AG04450 (cell line): ENCODE measurements around the gene ZBTB43. TPM values are rescaled to one million over a fixed set of nuclear protein-coding genes. Genes with fewer than 3 reads are reported as not detected.

Experiments
- CTCF ChIA-PET: fragments of 300-600, 350-600 bp; formaldehyde crosslinking; extraction: SDS; loops from one replicate; lab custom pipeline; 2022; ENCODE audit warnings: antibody characterized with exemption, inconsistent platforms; lab: Charles Lee
- POLR2A ChIA-PET: fragments of 350-600 bp; formaldehyde crosslinking; extraction: SDS; loops from one replicate; lab custom pipeline; 2021; ENCODE audit warnings: antibody characterized with exemption, inconsistent platforms; lab: Yijun Ruan, JAX
- DNase-seq: peaks from one replicate; pipeline ENCODE4 v3.0.0-alpha.2; 2011; ENCODE audit warnings: low read depth, low spot score
- H3K27ac ChIP-seq: one replicate; pipeline ENCODE4 v1.5.1; 2012; ENCODE audit warnings: low read depth, low read length, control low read depth
- H3K27me3 ChIP-seq: one replicate; pipeline ENCODE4 v1.6.0; 2012; ENCODE audit warnings: low read length; ENCODE audit not compliant: control insufficient read depth, insufficient read depth
- H3K4me3 ChIP-seq: 2 replicates; pipeline ENCODE4 v1.5.1; 2011; ENCODE audit warnings: mild to moderate bottlenecking, low read depth, low read length, control low read depth
- H3K9me3 ChIP-seq: 2 replicates; pipeline ENCODE4 v1.5.1; 2012; ENCODE audit warnings: low read length; ENCODE audit not compliant: control insufficient read depth, insufficient read depth
- polyA plus RNA-seq: library from polyadenylated mRNA; depleted of rRNA; stranded (reverse); fragments of >200 nt; gene quantifications from 2 replicates; pipeline ENCODE4 v1.2.3, GENCODE V29; 2011
- TF ChIP-seq, protein P1 (sequence below): IDR thresholded peaks from 2 replicates; pipeline ENCODE4 v1.5.1; 2011; ENCODE audit warnings: low read depth, low read length, control low read depth, inconsistent platforms

ZBTB43 gene
- polyA plus RNA-seq, 1 experiment: 11.7 TPM

DNA sequence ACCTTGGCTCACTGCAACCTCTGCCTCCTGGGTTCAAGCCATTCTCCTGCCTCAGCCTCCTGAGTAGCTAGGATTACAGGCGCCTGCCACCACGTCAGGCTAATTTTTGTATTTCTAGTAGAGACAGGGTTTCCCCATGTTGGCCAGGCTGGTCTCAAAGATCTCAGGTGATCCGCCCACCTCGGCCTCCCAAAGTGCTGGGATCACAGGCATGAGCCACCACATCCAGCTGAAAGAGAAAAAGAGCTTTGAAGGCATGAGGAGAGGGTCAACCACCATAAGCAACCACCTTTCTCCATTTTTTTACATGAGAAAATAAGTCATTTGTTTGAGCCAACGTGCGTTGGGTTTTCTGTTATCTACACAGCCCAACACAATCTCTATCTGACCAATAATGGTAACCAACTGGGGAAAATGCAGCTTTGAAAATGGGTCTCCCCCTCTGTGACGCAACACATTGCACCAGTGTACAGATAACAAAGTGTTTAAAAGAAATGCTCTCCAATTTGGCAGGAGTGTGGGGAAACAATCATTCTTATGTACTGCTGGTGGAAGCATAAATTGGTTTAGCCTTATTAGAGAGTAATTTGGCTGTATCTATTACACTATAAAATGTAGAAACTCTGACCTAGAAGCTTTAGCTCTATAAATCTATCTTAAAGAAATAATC lies 45.8 kb upstream of the ZBTB43 start:
- ChIA-PET CTCF (interaction anchor here (1.0 kb wide), 1 partner anchor 22 kb away, joined by 3 read pairs; no protein-coding TSS in a partner anchor), POLR2A (no interaction called here)
- TF ChIP-seq, protein P1, sequence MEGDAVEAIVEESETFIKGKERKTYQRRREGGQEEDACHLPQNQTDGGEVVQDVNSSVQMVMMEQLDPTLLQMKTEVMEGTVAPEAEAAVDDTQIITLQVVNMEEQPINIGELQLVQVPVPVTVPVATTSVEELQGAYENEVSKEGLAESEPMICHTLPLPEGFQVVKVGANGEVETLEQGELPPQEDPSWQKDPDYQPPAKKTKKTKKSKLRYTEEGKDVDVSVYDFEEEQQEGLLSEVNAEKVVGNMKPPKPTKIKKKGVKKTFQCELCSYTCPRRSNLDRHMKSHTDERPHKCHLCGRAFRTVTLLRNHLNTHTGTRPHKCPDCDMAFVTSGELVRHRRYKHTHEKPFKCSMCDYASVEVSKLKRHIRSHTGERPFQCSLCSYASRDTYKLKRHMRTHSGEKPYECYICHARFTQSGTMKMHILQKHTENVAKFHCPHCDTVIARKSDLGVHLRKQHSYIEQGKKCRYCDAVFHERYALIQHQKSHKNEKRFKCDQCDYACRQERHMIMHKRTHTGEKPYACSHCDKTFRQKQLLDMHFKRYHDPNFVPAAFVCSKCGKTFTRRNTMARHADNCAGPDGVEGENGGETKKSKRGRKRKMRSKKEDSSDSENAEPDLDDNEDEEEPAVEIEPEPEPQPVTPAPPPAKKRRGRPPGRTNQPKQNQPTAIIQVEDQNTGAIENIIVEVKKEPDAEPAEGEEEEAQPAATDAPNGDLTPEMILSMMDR: no peak
- no peak overlapping the region for H3K27ac ChIP-seq
- no peaks in the 10 kb centered on the region for H3K9me3 ChIP-seq
- no peak overlapping the region for H3K4me3 ChIP-seq
- no peak for DNase-seq
- peaks cover 13% of the 10 kb centered on the region for H3K27me3 ChIP-seq

DNA sequence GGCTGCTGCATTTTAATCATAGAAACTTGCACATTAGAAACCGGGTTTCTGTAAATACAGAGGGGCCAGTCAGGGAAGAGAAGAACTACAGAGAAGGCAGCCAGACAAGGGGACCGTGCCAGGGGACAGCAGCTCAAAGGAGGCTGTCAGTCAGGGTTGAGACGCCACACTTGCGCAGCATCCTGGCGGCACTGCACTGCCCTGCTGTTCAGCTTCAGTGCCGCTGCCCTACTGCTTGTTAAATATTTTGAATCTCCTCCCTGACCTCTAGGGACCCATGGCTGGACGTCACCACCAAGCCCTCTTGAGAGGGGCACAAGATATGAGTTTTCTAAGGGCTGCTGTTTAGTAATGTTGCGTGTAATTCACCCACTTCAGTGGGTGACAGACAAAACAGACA lies 43.6 kb upstream of the ZBTB43 start:
- peaks cover 11% of the 10 kb centered on the region for H3K27me3 ChIP-seq
- no peak overlapping the region for H3K4me3 ChIP-seq
- DNase-seq: no peak
- CTCF ChIA-PET: no interaction called here
- POLR2A ChIA-PET: no interaction called here
- H3K9me3 ChIP-seq: no peaks in the 10 kb centered on the region
- no peak overlapping the region for H3K27ac ChIP-seq
- TF ChIP-seq, protein P1: no peak

DNA sequence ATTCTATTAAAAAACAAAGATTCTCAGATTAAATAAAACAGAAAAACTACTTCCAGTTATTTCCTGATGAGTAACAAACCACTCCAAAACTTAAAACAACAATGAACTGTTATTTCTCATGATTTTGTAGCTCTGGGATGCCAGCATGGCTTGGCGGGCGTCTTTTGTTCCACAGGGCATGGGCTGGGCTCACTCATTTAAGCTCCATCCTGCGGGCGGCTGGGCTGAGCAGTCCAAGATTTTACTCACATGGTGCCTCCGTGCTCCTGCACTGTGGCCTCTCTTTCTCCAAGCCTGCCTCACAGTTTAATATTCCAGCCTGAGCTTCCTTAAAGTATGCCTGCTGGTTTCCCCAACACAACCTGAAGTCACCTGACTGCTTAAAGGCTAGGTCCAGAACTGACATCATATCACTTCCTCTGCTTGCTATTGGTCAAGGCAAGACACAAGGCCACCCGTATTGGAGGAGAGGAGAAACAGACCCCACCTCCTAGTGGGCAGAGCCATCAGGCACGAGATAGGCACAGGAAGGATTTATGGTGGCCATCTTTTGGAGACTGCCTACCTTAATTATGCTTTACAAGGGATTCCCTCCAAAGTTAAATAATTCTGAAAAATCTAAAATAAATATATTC lies 41.6 kb upstream of the ZBTB43 start:
- CTCF ChIA-PET: interaction anchor here (1.2 to 1.3 kb wide), 2 partner anchors 10 to 57 kb away, joined by 3 to 4 read pairs; no protein-coding TSS in a partner anchor

DNA sequence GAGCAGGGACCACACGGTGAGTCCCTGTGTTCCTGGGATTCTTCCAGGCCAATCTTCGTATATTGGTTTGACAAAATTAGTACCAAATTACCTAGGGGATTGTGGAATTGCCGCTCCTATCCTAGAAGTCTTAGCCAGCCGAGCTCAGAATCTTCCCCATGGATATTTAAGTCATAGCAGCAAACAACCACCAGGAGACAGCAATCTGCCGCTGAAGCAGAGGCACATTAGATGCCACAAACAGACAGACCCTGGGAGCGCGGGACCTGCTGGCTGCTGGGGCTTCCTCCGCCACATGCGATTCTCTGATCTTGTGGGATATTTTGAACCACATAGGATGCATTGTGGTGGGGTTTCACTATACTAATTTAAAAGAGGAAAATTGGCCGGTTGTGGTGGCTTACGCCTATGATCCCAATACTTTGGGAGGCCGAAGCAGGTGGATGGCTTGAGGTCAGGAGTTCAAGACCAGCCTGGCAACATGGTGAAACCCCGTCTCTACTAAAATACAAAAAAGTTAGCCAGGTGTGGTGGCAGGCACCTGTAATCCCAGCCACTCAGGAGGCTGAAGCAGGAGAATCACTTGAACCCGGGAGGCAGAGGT lies 31.7 kb upstream of the ZBTB43 start:
- peaks cover 10% of the 10 kb centered on the region for H3K27me3 ChIP-seq
- CTCF ChIA-PET: interaction anchor here (0.5 to 1.0 kb wide), 8 partner anchors 8 to 1359 kb away, joined by 3 to 6 read pairs (median 3); no protein-coding TSS in a partner anchor
- H3K27ac ChIP-seq: no peak overlapping the region
- POLR2A ChIA-PET: interaction anchor here (0.6 kb wide), 1 partner anchor 77 kb away, joined by 4 read pairs; no protein-coding TSS in a partner anchor
- TF ChIP-seq, protein P1: peak; percentile 65
- no peak overlapping the region for H3K4me3 ChIP-seq
- DNase-seq: no peak
- peaks cover 8% of the 10 kb centered on the region for H3K9me3 ChIP-seq

More for the DNA sequence above, 41.6 kb upstream of the ZBTB43 start:
- POLR2A ChIA-PET: no interaction called here
- H3K27me3 ChIP-seq: peaks cover 7% of the 10 kb centered on the region
- TF ChIP-seq, protein P1: no peak
- DNase-seq: no peak
- H3K4me3 ChIP-seq: no peak overlapping the region
- no peaks in the 10 kb centered on the region for H3K9me3 ChIP-seq
- H3K27ac ChIP-seq: no peak overlapping the region
